Activated naive CD4-positive, alpha-beta T cell treated with anti-CD3 and anti-CD28 coated beads, Interleukin-2, amount 10 ng/mL, durations not matched to agents 7 days and 5 days (primary cell): Measurements from ENCODE around the gene OARD1.
"Not testable (repeated sequence)": the region's sequence is repeated elsewhere in the genome, so short reads cannot be mapped to it uniquely, and the experiment has no call there.

Experiments used
- CTCF ChIA-PET: fragments of 350-600 bp; sonication (Branson Sonifier 250); formaldehyde crosslinking; loops from one replicate; lab custom pipeline; 2021; ENCODE audit warnings: antibody characterized with exemption; lab: Charles Lee
- DNase-seq: peaks from one replicate; pipeline ENCODE4 v3.0.0-alpha.2; 2020
- H3K27ac Mint-ChIP-seq: one replicate; pipeline ENCODE4 v1.8.0; 2021; ENCODE audit warnings: mild to moderate bottlenecking, moderate library complexity, mixed read lengths
- H3K27me3 Mint-ChIP-seq: one replicate; pipeline ENCODE4 v1.8.0; 2021; ENCODE audit warnings: mild to moderate bottlenecking, mixed read lengths
- H3K36me3 Mint-ChIP-seq: one replicate; pipeline ENCODE4 v1.8.0; 2021; ENCODE audit warnings: mixed read lengths
- H3K4me1 Mint-ChIP-seq: one replicate; pipeline ENCODE4 v1.8.0; 2021; ENCODE audit warnings: mixed read lengths
- H3K4me3 Mint-ChIP-seq: one replicate; pipeline ENCODE4 v1.8.0; 2021; ENCODE audit warnings: mild to moderate bottlenecking, moderate library complexity, mixed read lengths
- H3K9me3 Mint-ChIP-seq: one replicate; pipeline ENCODE4 v1.8.0; 2021; ENCODE audit warnings: mixed read lengths

Gene OARD1

DNA sequence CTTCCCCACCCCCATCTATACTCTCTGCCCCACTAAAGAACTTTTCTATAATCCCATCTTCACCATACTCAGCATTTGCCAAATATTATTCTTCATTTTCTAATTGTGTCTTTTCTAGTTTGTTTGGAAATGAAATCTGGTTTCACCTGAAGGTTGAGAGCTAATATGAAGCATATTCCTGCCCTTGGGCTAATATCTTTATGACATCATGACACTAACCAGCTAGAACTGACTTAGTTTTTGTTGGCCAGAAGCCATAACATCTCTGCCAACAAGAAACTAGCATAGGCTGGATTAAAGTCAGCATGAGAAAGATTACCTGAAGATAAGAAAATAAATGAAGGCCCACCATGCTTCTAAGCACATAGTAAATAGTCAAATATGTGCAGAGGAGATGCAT lies 49.9 kb downstream of the OARD1 start:
- Mint-ChIP-seq H3K36me3 (no peaks in the 10 kb centered on the region), H3K4me1 (peaks cover 6% of the 10 kb centered on the region), H3K9me3 (no peaks in the 10 kb centered on the region), H3K27ac (no peak overlapping the region), H3K4me3 (no peak overlapping the region), H3K27me3 (peaks cover 11% of the 10 kb centered on the region)
- CTCF ChIA-PET = interaction anchor here (1.2 to 10.4 kb wide), 2 partner anchors 10 to 16 kb away, joined by 5 to 113 read pairs; partner anchors contain the start of gene UNC5CL
- no peak for DNase-seq

DNA sequence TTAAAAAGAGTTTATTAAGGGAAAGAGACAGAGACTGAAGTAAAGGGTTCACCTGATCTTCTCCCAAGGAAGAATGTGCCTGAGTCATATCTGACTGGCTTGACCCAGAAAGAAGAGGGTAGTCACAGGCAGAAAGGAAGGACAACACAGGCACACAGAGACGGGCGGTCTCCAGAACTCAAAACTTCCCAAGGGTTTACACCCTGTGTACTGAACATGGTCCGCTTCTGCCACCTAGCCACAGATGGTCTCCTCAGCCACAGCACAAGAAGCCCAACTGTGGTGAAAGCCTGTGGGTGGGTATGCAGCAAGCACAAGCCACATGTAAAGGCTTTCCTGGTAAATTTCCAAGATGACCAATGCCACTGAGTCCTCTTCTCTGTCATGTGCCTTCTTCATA lies 50.3 kb downstream of the OARD1 start:
- DNase-seq = no peak
- CTCF ChIA-PET = interaction anchor here (1.2 to 10.4 kb wide), 2 partner anchors 10 to 16 kb away, joined by 5 to 113 read pairs; partner anchors contain the start of gene UNC5CL
- Mint-ChIP-seq H3K4me3 (no peak overlapping the region), H3K27me3 (peaks cover 11% of the 10 kb centered on the region), H3K4me1 (peaks cover 2% of the 10 kb centered on the region), H3K27ac (no peak overlapping the region), H3K9me3 (no peaks in the 10 kb centered on the region), H3K36me3 (no peaks in the 10 kb centered on the region)

DNA sequence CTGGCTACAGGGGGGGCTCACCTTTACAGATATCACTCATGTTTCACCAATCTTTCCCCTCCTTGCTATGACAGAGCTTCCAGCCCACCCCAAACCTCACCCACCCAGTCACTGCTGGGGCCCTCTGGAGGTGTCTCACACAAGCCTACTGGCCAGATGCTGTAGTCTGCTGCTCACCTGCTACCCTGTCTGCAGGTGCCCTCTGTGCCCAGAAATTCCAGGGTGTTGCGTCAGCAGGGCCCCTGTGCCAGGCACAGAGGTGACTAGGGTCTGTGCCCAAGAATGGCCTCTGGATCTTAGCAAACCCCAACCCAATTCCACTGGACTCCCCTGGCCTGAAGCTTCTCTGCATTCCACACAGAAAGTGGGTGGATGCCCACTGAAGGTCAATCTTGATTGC lies 54.5 kb downstream of the OARD1 start:
- H3K27me3 Mint-ChIP-seq = peaks cover 11% of the 10 kb centered on the region
- H3K36me3 Mint-ChIP-seq = no peaks in the 10 kb centered on the region
- CTCF ChIA-PET = interaction anchor here (1.5 kb wide), 1 partner anchor 10 kb away, joined by 11 read pairs; no protein-coding TSS in a partner anchor
- H3K4me1 Mint-ChIP-seq = no peaks in the 10 kb centered on the region
- no peak for DNase-seq
- no peak overlapping the region for H3K4me3 Mint-ChIP-seq
- H3K27ac Mint-ChIP-seq = no peak overlapping the region
- H3K9me3 Mint-ChIP-seq = no peaks in the 10 kb centered on the region

DNA sequence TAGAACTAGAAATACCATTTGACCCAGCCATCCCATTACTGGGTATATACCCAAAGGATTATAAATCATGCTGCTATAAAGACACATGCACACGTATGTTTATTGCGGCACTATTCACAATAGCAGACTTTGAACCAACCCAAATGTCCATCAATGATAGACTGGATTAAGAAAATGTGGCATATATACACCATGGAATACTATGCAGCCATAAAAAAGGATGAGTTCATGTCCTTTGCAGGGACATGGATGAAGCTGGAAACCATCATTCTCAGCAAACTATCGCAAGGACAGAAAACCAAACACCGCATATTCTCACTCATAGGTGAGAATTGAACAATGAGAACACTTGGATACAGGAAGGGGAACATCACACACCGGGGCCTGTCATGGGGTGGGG lies 56.3 kb downstream of the OARD1 start:
- not testable (repeated sequence) for DNase-seq, H3K4me3 Mint-ChIP-seq, H3K36me3 Mint-ChIP-seq, H3K9me3 Mint-ChIP-seq, H3K4me1 Mint-ChIP-seq, H3K27ac Mint-ChIP-seq
- peaks cover 15% of the 10 kb centered on the region for H3K27me3 Mint-ChIP-seq
- CTCF ChIA-PET = interaction anchor here (0.9 to 1.3 kb wide), 2 partner anchors 12 to 24 kb away, joined by 5 to 6 read pairs; partner anchors contain the start of gene UNC5CL

DNA sequence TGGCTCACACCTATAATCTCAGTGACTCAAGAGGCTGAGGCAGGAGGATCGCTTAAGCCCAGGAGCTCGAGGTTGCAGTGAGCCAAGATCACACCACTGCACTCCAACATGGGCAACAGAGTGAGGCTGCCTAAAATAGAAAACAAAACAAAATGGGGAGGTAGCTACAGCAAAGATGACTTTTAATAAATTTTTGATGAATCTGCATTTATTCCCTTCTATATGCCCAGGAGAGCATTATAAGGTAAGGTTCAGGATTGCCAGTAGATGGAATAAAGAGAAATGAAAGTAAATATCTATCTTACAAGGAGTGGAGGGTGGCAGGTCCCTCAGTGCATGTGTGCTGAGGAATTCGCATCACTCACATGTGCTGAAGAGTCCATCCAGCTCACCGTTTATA lies 57.4 kb downstream of the OARD1 start:
- H3K36me3 Mint-ChIP-seq = no peaks in the 10 kb centered on the region
- no peaks in the 10 kb centered on the region for H3K9me3 Mint-ChIP-seq
- CTCF ChIA-PET = interaction anchor here (0.9 to 1.3 kb wide), 3 partner anchors 13 to 25 kb away, joined by 3 to 6 read pairs (median 5); partner anchors contain the start of gene UNC5CL
- no peak overlapping the region for H3K4me3 Mint-ChIP-seq
- DNase-seq = no peak
- peaks cover 16% of the 10 kb centered on the region for H3K27me3 Mint-ChIP-seq
- no peak overlapping the region for H3K27ac Mint-ChIP-seq
- no peaks in the 10 kb centered on the region for H3K4me1 Mint-ChIP-seq
